Measurements from ENCODE around the gene NRIP1.

Gene NRIP1

GRCh38 chr21:15054089-15054488 lies 10.7 kb downstream of the NRIP1 start:
- Histone ChIP-seq H3K27me3 (ENCODE audit: control insufficient read depth, low read length) (peaks cover 28% of the 10 kb centered on the region), H3K79me2 (ENCODE audit: control insufficient read depth, low read length) (no peaks in the 10 kb centered on the region), H3K27ac (ENCODE audit: low read depth, low read length) (no peak overlapping the region), H3F3A (ENCODE audit: control insufficient read depth, insufficient read depth) (no peaks in the 10 kb centered on the region), H3K9me2 (replicated peaks; ENCODE audit: control insufficient read depth, low read length) (no peaks in the 10 kb centered on the region), H3K4me3 (ENCODE audit: low read length) (no peak overlapping the region), H4K20me1 (ENCODE audit: control insufficient read depth, insufficient read depth, low read depth, low read length) (no peaks in the 10 kb centered on the region), H3K36me3 (ENCODE audit: control insufficient read depth, low read length) (no peaks in the 10 kb centered on the region), H3K9me3 (ENCODE audit: control insufficient read depth, insufficient read depth, low read length) (no peaks in the 10 kb centered on the region), H3K4me2 (ENCODE audit: low read length) (no peak overlapping the region), H3K4me1 (ENCODE audit: control insufficient read depth, low read length) (no peaks in the 10 kb centered on the region)
- TF ChIP-seq EZH2phosphoT487 (IDR thresholded peaks at IDR 0.05; ENCODE audit: borderline replicate concordance, low read length) (no peak), CTCF (IDR thresholded peaks at IDR 0.05; ENCODE audit: low read depth, low read length, poor library complexity, severe bottlenecking) (no peak)

- Histone ChIP-seq H4K20me1 (ENCODE audit: control insufficient read depth, insufficient read depth, low read depth, low read length) (no peaks in the 10 kb centered on the region), H3K9me3 (ENCODE audit: control insufficient read depth, insufficient read depth, low read length) (no peaks in the 10 kb centered on the region), H3K4me3 (ENCODE audit: low read length) (no peak overlapping the region), H3K4me2 (ENCODE audit: low read length) (no peak overlapping the region), H3K27me3 (ENCODE audit: control insufficient read depth, low read length) (peaks cover 25% of the 10 kb centered on the region), H3F3A (ENCODE audit: control insufficient read depth, insufficient read depth) (no peaks in the 10 kb centered on the region), H3K9me2 (replicated peaks; ENCODE audit: control insufficient read depth, low read length) (no peaks in the 10 kb centered on the region), H3K79me2 (ENCODE audit: control insufficient read depth, low read length) (no peaks in the 10 kb centered on the region), H3K36me3 (ENCODE audit: control insufficient read depth, low read length) (no peaks in the 10 kb centered on the region), H3K4me1 (ENCODE audit: control insufficient read depth, low read length) (no peaks in the 10 kb centered on the region), H3K27ac (ENCODE audit: low read depth, low read length) (no peak overlapping the region)
- TF ChIP-seq CTCF (IDR thresholded peaks at IDR 0.05; ENCODE audit: low read depth, low read length, poor library complexity, severe bottlenecking) (no peak), EZH2phosphoT487 (IDR thresholded peaks at IDR 0.05; ENCODE audit: borderline replicate concordance, low read length) (no peak)
These were observed 11.3 kb downstream of the NRIP1 start for GRCh38 chr21:15053500-15053899.

GRCh38 chr21:15052459-15052763 lies 12.4 kb downstream of the NRIP1 start:
- Histone ChIP-seq H3K79me2 (ENCODE audit: control insufficient read depth, low read length) (no peaks in the 10 kb centered on the region), H4K20me1 (ENCODE audit: control insufficient read depth, insufficient read depth, low read depth, low read length) (no peaks in the 10 kb centered on the region), H3K4me2 (ENCODE audit: low read length) (no peak overlapping the region), H3K36me3 (ENCODE audit: control insufficient read depth, low read length) (no peaks in the 10 kb centered on the region), H3K4me3 (ENCODE audit: low read length) (no peak overlapping the region), H3K27ac (ENCODE audit: low read depth, low read length) (no peak overlapping the region), H3K4me1 (ENCODE audit: control insufficient read depth, low read length) (no peaks in the 10 kb centered on the region), H3K27me3 (ENCODE audit: control insufficient read depth, low read length) (peaks cover 20% of the 10 kb centered on the region), H3F3A (ENCODE audit: control insufficient read depth, insufficient read depth) (no peaks in the 10 kb centered on the region), H3K9me2 (replicated peaks; ENCODE audit: control insufficient read depth, low read length) (no peaks in the 10 kb centered on the region), H3K9me3 (ENCODE audit: control insufficient read depth, insufficient read depth, low read length) (no peaks in the 10 kb centered on the region)
- TF ChIP-seq EZH2phosphoT487 (IDR thresholded peaks at IDR 0.05; ENCODE audit: borderline replicate concordance, low read length) (no peak), CTCF (IDR thresholded peaks at IDR 0.05; ENCODE audit: low read depth, low read length, poor library complexity, severe bottlenecking) (no peak)

All from DOHH2 (cell line).